NCI-H1105 treated with DMSO at 0.1 percent for 48 hours (cell line): ENCODE data around the gene RNF220.

Experiments used
- DNase-seq: peaks from one replicate; lab custom pipeline; 2025; lab: John Stamatoyannopoulos, UW

RNF220 gene

GRCh38 chr1:44587796-44588460, 182.9 kb downstream of the RNF220 start:
- no peak for DNase-seq

- DNase-seq: no peak
These were observed 183.6 kb downstream of the RNF220 start for GRCh38 chr1:44588551-44589210.

- no peak for DNase-seq
These were observed 185.4 kb downstream of the RNF220 start for GRCh38 chr1:44590475-44590874.

- DNase-seq: no peak
These were observed 186.3 kb downstream of the RNF220 start for GRCh38 chr1:44591381-44591780.

- no peak for DNase-seq
These were observed 187.4 kb downstream of the RNF220 start for GRCh38 chr1:44592208-44593145.

GRCh38 chr1:44594353-44594752, 189.3 kb downstream of the RNF220 start:
- DNase-seq: no peak

GRCh38 chr1:44594871-44595735, 190.0 kb downstream of the RNF220 start:
- DNase-seq: peak; percentile 41

GRCh38 chr1:44596511-44596910, 191.5 kb downstream of the RNF220 start:
- DNase-seq: no peak

GRCh38 chr1:44598167-44598566, 193.1 kb downstream of the RNF220 start:
- no peak for DNase-seq

GRCh38 chr1:44602634-44603628, 197.9 kb downstream of the RNF220 start:
- peak; percentile 76 for DNase-seq

GRCh38 chr1:44603718-44604117, 198.7 kb downstream of the RNF220 start:
- DNase-seq: peak; percentile 97

- peak; percentile 17 for DNase-seq
These were observed 199.3 kb downstream of the RNF220 start for GRCh38 chr1:44604157-44604955.

GRCh38 chr1:44605914-44606615, 201.0 kb downstream of the RNF220 start:
- DNase-seq: no peak

- DNase-seq: no peak
These were observed 201.7 kb downstream of the RNF220 start for GRCh38 chr1:44606701-44607281.

GRCh38 chr1:44608141-44608540, 203.1 kb downstream of the RNF220 start:
- no peak for DNase-seq

- DNase-seq: peak; percentile 10
These were observed 204.3 kb downstream of the RNF220 start for GRCh38 chr1:44609412-44609767.

- DNase-seq: no peak
These were observed 204.9 kb downstream of the RNF220 start for GRCh38 chr1:44609768-44610526.
